CD4-positive, alpha-beta T cell treated with Interferon gamma for 1 hour (primary cell): ENCODE measurements around the gene KLHL11.
"Not testable (repeated sequence)": the region's sequence is repeated elsewhere in the genome, so short reads cannot be mapped to it uniquely, and the experiment has no call there.

Experiments
- DNase-seq: peaks from one replicate; pipeline ENCODE4 v3.0.0-alpha.2; 2020

KLHL11 gene

DNA sequence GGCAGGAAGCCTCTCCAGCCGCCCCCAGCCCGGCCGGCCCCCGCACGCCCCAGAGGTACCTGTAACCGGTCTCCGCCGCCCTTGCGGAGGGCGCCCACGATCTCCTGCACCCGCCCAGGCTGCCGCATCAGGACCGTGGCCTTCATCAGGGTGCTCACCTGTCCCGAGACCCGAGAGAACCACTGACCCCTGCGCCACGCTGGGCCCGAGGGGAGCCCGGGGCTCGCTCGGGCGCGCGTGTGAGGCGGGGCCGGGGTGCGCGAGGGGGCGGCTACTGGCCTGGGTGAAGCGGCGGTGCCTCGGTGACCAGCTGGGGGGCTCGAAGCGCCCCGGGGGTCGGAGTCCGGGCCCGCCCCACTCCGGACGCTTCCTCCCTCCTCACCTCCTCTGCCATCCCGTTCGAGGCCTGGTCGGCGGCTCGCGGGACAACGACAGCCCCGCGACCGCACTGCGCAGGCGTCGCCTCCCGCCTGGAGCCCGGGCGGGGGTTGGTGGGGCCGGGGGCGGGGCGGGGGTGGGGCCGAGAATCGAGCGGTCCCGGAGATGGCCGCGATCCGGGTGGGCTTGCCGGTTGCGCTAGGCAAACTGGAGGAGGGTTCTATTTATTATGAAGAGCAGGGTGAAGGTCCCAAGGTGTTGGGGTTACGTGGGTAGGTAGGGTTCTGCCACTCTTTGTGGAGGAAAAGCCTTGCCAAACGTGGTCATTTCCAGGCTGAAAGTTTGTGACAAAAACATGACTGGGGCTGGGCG is 29.2 kb downstream of the KLHL11 start, which contains the start of gene NT5C3B:
TSS of gene NT5C3B (minus strand) at position 433 of the 750 bp plus-strand sequence. CDS start at position 394, 39 bp downstream.
- peak; percentile 45 for DNase-seq

DNA sequence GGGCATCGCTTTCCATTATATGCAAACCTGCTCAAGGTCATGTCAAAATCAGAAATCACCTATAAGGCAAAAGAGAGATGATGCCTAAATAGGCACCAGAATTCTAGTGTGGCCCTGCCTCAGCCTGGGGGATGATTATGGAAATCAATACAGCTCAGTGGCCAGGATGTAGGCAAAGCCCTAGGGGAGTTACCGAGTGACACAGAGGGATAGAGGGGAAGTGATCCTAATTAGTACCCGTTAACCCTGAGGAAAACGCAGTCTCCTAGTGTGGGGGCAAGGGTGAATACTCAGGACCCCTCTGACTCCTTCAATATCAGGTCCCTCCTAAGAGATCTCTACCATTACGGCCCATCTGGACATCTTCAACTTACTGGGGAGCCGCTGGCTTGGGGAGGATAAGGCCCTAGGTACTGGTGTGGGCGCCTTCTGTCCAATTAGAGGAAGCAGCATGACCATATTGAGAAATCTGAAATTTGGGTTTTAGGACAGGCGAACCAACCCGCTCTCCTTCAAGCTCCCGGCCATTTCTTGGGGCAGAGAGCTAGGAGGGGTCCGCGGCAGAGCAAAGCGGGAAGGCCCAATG is 29.9 kb downstream of the KLHL11 start:
- no peak for DNase-seq

DNA sequence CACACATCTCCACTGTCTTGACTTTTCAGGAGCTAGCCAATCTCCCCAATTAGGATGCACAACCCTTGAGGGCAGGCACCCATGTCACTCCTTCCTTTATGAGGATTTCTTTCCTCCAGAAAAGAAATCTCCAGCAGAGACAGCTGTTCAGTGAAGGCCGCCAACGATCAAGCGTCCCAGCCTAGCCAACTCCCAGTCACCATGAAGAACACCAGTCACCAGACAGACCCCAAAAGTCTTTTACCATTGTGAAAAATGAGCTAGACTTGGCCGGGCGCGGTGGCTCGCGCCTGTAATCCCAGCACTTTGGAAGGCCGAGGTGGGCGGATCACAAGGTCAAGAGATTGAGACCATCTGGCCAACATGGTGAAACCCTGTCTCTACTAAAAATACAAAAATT is 35.3 kb downstream of the KLHL11 start:
- DNase-seq: not testable (repeated sequence)

DNA sequence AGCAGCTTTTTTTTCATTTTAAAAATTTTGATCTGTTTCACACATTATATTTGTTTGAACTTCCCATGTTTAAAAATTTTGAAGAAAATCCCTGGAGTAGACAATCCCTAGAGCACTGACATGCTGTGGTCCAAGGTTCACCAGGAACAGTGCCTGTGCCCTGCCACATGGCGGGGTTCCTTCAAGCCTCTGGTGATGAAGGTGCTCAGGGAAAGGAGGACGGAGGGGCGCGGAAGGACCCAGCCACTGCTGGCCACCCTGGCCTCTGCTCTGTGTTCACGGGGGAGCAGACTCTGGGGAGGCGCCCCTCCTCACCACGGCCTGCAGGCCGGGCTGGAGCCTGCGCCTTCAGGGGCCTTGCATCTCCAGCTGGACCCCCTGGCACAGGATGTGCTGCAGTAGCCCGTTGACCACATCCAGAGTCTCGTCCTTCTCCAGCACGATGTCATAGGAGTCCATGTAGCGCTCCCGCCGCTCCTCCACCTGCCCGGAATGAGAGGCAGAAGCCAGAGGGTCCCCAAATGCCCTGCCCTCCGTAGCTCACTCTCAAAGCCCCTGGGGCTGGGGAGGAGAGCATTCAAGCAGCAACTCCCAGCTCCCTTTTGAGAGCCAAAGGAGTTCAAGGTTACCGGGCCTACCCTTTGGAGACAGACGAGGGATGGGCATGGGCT is 39.9 kb downstream of the KLHL11 start:
- no peak for DNase-seq

GRCh38 chr17:41824086-41824485 is 41.1 kb downstream of the KLHL11 start:
- DNase-seq: no peak

- no peak for DNase-seq
These were observed 41.6 kb downstream of the KLHL11 start for GRCh38 chr17:41823580-41823979.

DNA sequence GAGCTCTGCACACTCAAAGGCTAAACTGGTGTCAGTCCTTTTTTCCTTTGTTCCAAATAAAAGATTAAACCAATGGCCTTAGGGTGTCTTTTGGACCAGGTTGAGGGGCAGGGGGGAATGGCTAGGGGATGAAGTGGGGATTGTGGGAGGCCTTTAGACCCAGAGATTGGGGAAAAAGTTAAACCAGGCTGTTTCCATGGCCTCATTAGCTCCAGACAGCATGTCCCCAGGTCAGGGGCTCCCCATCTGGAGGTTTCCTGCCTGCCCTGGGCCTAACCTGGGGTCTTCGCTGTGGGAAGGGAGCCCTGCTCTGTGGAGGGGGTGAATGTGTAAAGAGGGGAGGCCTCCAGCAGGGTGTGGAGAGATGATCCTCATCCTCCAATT is 42.1 kb downstream of the KLHL11 start:
- no peak for DNase-seq

GRCh38 chr17:41822216-41823140 is 42.7 kb downstream of the KLHL11 start:
- no peak for DNase-seq

- DNase-seq: no peak
These were observed 43.4 kb downstream of the KLHL11 start for GRCh38 chr17:41821776-41822175.

- no peak for DNase-seq
These were observed 47.2 kb downstream of the KLHL11 start for GRCh38 chr17:41818024-41818423.

DNA sequence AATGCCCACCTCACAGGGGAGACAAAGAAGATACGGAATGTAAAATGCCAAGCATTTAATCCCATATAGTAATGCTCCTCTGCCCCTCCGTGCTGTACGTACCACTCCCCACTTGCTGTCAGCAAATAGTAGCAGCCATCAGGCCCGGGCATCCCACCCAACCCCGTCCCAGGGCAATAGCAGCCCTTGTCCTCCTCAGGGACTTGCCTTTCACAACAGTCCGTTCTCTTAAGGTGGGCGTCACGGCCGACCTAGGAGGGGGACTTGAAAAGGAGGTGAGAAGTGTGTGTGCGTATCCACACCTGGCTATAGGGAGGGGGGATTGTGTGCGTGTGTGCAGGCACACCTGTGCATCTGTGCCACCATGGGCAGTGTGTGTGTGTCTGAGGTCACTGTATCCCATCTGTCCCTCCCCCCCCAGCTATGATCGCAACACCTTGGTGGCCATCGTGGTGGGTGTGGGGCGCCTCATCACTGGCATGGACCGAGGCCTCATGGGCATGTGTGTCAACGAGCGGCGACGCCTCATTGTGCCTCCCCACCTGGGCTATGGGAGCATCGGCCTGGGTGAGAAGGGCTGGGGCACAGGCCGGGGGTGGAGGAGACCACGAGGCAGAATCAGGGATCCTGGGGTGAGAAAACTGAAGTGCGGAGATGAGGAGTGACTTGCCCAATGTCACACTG is 48.4 kb downstream of the KLHL11 start:
- no peak for DNase-seq

- no peak for DNase-seq
These were observed 51.0 kb downstream of the KLHL11 start for GRCh38 chr17:41814195-41814594.

- DNase-seq: no peak
These were observed 51.5 kb downstream of the KLHL11 start for GRCh38 chr17:41813699-41814124.

- DNase-seq: no peak
These were observed 52.0 kb downstream of the KLHL11 start for GRCh38 chr17:41813152-41813680.

- DNase-seq: no peak
These were observed 52.7 kb downstream of the KLHL11 start, which contains the start of gene FKBP10 for GRCh38 chr17:41812381-41813151. Gene FKBP10 (plus strand): TSS chr17:41813004. CDS start chr17:41813035, 31 bp downstream.

GRCh38 chr17:41811549-41812380 is 53.5 kb downstream of the KLHL11 start, which contains the start of gene P3H4:
Gene P3H4 (minus strand): TSS chr17:41811949. CDS start chr17:41811915, 34 bp downstream.
- DNase-seq: peak; percentile 68

DNA sequence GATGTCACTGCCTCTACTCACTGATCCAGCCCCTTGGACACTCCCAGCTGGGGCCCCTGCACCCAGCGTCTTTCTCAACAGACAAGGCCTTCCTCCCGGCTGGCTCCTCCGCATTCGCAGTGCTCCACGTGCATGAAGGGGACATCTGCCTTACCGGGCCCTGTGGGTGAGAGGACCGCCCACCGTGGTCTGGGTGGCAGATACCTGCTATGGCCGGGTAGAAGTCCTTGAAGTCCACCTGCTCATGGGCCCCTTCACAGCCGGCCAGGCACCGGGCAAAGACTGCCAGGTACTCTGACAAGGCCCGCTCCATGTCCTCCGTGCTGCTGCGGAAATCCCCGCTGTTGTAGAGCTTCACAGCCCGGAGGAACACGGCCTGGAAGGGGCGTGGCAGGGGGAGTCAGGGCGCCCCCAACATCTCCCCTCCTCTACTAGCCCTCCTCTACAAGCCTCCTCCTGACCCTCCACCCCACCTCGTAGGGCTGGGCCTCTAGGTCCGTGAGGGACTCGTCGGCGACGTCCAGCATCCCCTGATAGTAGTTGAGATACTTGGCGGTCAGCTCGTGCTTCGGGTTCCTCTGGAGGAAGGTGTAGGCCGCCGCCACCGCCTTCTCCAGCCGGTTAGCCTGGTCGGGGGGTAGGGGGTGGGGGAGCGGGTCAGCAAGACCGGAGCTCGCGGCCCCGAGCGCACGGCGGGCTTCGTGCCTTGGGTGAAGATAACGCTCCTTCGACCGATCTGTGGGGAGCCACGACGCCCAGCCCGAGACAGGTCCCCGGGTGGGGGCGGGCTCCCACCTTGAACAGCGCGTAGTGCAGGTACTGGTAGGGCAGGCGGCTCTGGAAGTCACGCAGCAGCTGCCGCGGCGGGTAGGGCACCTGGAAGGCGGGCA is 54.3 kb downstream of the KLHL11 start:
- DNase-seq: peak; percentile 9

GRCh38 chr17:41806685-41807445 is 58.4 kb downstream of the KLHL11 start:
- no peak for DNase-seq
